ENCODE results near the gene GUCY1A2.
"Not testable (repeated sequence)": the region's sequence is repeated elsewhere in the genome, so short reads cannot be mapped to it uniquely, and the experiment has no call there.

Gene GUCY1A2

DNA sequence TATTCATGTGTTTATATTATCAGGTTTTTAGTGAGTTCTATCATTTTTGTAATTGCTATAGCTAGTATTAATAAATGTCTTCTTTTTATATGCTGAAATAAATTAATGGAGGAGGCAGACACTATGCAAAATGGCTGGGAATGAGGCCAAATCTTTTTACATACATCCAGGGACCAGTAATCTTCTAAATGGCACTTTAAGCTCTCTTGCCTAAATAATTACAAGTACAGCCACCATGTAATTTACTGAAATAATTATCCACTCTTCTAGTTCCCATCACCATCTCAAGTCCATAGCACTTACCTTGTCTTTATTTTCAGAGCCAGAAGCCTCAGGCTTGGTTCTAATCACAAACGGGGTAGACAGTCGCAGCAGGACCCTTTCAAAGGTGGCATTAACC lies 79.1 kb downstream of the GUCY1A2 start:
- DNase-seq: peak in 1 of 2 experiments; percentile 26

DNA sequence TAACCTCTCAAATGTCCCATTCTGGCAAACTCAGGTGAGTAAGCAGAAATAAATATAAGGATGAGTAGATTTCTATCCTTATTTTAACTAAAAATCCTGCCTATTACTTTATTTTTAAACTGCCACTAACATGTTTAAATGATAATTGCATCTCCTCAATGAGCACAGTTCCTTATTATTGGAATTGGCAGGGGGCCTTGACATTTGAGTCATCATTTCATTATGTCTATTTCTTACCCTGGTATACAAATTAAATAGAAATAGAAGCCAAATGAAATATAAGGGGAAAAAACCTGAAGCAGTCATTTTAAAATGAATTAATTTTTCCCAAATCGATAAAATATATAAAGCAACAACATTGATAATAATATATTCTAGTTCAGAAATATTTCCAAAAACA lies 81.2 kb downstream of the GUCY1A2 start:
- no peak for DNase-seq

DNA sequence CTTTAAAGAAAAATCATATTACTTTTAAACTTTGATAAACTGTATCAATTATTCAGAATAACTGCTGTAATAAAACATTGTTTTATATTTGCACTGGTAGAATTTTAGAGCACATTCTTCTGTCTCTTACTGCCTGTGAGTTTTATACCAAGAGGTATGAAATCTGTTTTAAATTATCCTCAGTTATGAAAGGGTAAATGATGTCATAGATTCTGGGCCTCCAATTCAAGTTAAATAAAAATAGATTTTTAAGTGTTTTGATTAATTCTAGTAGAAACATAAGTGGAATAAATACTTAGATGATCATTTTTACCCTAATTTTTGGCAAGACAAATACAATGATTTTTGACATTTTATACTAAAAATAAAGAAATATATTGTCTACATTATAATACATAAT lies 93.0 kb downstream of the GUCY1A2 start:
- DNase-seq: no peak

DNA sequence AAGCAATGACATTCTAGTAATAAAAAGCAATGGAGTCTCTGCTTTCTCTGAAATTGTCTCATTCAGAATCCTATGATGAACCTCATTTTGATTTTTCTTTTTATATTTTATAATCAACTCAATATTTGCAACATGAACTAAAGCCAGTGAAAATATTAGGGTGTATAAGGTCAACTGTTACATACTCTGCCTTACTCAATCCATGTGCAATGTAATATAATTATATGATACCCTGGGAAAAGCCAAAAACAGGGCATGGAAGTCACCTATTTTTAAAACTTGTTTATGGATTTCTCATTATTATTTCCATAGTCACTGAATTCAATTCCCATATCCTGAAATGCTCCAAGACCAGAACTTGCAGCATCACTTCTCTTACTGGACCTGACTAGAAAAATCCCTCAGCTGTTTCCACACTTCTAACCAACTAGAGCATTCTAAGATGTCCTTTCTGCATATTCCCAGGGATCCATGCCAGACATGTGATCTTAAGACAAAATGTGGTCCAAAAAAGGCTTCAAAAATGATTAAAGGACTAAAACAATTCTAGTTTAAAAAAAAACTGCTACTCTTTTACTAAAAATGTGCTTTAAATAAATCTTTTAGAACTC lies 97.3 kb downstream of the GUCY1A2 start:
- no peak for DNase-seq

DNA sequence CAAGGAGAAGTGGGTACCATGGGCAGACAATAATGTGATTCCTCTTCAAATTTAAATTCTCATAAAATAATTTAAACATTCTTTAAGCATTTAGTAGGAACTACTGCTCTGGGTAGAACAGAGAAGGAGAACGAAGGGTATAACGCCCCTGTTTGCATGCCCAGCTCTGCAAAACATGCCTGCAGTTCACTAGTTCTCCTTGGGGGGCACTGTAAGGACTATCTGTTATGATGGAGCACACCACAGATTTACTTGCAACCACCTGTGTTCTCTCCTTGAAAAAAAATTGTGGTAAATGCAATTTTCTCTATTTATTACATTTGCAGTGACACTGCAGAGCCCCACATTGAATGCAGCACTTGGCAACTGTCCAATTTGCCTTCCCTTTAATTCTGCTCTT lies 100.3 kb downstream of the GUCY1A2 start:
- peak in 1 of 2 experiments; percentile 60 for DNase-seq

DNA sequence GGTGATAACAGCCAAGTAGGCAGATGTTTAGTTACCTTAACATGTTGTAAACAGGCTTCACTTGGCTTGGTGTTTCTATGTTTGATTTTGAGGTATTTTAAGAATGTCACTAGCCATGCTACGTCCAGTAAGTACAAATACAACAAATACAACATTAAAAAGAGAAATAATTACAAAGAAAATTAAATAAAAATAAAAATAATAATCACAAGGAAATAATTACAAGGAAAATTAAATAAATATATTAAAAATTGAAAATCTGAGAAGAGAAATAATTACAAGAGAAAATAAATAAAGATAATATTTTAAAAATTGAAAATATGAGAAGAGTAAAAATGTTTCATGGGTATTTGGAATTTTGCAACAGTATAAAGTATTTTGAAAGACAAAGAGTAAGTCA lies 103.9 kb downstream of the GUCY1A2 start:
- no peak for DNase-seq

DNA sequence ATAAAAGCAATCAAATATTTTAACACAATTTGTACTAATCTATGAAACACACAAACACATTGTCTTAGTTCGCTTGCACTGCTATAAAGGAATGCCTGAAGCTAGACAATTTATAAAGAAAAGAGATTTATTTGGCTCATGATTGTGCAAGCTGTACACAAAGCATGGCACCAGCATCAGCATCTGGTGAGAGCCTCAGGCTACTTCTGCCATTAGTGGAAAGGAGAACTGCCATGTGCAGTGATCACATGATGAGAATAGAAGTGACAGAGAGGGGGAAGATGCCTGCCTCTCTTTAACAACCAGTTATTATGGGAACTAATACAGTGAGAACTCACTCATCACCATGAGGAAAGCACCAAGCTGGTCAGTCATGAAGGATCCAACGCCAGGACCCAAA lies 105.1 kb downstream of the GUCY1A2 start:
- no peak for DNase-seq

DNA sequence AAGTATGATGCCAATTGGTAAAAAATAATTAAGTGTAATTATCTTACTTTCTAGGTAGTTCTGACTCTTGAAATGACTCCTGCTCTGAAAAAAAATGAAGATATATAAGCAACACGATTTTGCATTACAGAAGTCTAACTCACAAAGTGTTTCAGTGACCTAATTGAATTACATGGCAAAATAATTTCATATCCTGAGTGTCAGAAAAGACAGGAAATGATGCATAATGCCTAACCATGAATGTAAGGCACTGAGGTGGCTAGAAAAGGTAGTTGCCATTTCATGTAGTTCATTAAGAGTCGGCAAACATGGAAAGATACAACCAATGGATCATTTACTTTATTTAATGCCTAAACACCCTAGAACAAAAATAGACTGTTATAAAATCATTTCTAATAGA lies 113.5 kb downstream of the GUCY1A2 start:
- DNase-seq: no peak

DNA sequence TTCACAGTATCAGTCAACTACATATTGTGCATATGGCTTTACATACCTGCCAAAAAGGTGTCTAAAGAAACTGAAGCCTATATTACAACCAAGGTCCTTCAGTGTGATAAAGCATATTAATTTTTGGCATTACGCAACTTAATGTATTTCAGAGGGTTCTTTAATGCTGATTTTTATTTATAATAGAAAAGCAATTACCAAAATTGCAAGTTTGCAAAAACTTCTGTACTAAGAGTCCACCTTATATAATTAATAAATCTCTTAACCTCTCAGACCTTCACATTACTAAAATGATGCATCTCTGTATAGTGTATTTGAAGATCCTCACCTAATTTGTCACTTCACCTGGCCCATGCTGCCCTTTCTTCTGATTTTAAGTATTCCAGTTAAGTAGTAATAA lies 128.6 kb downstream of the GUCY1A2 start:
- no peak for DNase-seq

DNA sequence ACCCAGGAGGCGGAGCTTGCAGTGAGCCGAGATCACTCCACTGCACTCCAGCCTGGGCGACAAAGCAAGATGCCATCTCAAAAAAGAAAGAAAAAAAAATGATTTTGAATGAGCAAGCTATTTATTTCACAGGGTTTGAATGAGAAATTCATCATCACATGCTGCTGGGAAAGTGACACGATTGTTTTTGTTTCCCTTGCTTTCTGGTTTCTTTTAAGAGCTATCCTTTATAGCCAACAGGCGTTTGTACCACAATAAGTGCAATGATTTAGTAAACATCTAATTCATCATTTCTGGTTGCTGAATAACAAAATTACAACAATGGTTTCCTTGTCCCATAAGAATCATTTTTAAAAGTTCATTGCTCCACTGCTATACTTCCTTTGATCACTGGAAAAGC lies 129.9 kb downstream of the GUCY1A2 start:
- no peak for DNase-seq

DNA sequence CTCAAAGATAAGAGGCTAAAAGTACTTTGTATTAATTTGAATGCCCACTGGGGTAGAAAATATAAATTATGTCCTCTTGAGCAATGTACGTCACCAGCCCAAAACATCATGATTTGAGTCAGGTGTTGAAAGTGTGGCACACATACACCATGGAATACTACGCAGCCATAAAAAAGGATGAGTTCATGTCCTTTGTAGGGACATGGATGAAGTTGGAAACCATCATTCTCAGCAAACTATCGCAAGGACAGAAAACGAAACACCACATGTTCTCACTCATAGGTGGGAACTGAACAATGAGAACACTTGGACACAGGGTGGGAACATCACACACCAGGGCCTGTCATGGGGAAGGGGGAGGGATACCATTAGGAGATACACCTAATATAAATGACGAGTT lies 134.6 kb downstream of the GUCY1A2 start:
- DNase-seq: not testable (repeated sequence)

DNA sequence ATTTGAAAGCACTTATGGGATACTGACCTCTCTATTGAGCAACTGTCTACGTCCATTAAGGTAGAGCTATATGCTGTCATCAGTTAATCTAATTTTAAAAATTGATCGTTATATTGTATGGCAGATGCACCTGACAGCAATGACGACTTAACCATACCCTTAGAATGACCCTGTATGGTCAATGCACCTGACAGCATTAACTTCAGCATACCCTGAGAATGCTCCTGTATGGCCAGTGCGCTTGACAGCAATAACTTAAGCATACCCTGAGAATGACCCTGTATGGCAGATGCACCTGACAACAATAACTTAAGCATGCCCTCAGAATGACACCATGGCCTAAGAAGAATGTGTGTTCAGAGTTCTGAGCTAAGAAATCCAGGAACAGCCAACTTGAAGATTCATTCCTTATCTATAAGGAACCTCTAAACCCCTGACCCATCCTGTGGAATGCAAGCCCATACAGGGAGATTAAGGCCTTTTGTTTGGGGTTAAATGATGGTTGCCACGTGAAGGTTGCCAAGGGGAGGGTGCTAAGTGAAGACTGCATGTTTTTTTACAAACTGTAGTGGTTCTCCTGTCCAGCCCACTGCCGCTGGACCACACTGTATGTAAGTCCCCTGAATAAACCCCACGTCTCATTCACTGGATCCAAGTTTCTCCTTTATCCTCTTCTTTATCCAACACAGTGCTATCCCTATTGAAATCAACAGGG lies 138.3 kb downstream of the GUCY1A2 start:
- no peak for DNase-seq

DNA sequence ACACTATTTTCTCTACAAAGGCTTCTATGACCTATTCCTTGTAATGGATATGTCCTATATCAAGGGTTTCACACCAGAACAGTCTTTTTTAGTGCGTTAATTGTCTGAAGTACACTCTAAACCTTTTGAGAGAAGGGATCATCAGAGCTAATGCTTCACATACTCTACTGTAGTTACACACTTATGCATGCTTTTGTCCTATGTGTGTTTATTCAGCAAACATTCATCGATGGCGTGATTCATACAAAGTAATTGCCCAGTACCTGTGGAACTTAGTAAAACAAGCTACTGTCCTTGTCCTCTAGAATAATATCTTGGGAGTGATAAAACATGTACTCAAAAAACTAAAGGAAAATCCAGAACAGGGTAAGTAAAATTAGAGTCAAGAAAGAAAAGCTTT lies 139.2 kb downstream of the GUCY1A2 start:
- no peak for DNase-seq

DNA sequence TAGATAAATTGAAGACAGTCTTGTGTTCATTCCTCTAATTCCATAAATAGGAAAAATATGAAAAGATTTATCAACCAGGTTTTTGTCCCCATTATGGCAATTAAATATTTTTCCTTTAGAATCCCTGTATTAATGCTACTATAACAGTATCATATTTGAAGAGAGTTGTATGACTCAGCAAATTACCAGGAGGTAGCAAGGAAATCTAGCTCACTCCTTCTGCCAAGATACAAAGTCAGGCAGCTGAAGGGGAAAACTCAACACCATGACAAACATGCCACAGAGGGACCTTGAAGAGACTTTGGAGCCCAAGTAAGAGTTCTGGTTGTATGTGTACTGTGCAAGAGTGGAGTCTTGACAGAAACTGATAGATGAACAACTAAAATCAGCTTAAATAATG lies 143.3 kb downstream of the GUCY1A2 start:
- no peak for DNase-seq

DNA sequence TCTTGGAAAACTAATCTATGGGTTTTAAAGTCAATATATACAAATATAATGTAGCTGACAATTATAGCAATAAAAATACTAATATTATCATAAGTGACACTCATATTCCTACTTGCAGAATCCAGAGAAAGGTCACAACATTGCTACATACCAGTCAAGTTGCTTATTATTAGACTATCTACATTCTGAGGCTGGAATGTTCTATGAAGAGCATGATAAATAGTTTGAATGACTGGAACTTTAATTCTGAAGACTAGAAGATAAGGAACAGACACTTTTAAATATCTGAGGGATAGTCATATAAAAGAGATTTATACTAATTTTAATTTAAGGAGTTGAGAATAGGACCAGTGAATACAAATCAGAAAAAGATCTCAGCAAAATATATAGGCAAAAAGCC lies 146.0 kb downstream of the GUCY1A2 start:
- DNase-seq: no peak

DNA sequence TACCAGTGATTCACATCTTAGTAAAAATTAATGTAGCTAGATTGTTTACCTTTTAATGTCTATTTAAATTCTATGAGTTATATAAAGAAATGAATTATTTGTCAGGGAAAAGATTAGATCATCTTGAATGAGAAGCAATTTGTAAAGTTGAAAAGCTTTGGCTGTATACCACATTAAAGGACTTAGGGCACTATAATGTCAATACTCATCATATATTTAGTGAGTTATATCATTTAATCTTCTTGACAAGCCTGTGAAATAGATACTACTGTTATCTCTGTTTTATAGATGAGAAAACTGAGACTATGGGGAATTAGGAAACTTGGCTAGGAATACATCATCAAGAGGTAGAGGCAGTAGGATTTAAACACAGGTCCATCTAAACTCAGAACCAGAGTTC lies 160.1 kb downstream of the GUCY1A2 start:
- DNase-seq: no peak

DNA sequence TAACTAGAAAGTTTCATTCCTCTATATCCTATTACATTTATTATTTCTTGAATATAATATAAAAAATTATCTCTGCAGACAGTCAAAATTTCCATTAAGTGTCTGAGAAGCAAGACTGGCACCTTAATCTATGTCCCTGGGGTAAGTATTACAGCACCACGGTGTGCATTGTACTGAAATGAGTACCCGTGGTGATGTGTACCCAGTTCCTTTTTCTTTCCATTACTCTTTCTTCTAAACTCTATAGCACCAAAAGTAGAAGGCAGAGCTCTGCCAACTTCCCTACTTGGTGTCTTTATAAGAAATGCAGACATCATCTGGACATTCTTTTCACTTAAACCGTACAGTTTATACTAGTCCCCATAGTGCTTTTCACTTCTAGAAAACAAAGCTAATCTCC lies 161.7 kb downstream of the GUCY1A2 start:
- DNase-seq: no peak

DNA sequence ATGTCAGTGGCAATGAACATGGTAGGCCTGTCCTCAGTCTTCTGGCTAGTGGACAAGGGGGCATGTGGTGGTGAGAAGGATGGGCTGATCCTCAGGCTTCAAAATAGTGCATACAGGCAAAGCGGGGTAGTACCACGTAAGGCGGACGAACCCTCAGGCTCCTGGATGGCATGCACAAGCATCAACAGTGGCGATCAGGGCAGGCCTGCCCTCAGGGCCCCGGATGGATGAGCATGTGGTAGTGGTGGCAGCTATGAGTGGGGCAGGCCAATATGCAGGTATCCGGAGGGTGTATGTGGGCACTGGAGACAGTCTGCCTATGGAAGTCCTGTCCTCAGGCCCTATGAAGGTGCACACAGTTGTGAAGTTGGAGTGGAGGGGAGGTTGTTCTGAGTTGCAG lies 163.8 kb downstream of the GUCY1A2 start:
- no peak for DNase-seq

DNA sequence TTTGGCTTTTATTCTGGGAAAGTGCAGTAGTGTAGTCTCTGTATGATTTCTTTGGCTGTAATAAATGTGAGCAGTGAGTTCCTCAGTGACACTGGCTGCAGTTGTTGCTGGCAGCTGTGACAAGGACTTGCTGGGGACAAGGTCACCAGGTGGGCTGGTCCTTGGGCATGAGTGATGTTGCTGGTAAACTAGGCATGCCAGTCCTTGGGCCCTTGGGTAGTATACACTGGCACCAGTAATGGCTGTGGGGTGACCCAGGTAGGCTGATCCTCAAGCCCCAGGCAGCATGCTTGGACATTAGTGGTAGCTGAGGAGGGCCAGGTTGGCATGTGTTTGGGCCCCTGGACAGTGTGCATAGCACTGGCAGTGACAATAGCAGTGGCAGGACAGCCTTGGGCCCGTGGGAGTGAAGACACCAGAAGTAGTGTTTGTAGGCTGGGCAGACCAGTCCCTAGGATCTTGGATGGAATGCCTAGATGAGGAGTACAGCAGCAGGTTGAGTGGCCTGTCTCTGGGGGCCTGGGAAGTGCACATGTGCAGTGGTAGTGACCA lies 164.3 kb downstream of the GUCY1A2 start:
- no peak for DNase-seq

DNA sequence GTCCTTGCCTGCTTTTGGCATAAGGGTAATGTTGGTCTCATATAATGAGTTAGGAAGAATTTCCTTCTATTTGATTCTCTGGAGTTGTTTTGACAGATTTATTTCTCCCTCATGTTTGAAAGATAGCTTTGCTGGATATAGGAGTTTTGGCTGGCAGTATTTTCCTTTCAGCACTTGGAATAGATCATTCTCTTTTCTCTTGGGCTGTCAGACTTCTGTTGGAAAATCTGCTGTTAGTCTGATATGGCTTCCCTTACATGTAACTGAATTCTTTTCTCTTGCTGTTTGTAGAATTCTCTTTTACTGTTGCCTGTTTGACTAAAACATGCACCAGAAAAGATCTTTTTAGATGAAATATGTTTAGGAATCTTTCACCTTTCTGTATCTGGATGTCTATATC lies 165.5 kb downstream of the GUCY1A2 start:
- no peak for DNase-seq

DNA sequence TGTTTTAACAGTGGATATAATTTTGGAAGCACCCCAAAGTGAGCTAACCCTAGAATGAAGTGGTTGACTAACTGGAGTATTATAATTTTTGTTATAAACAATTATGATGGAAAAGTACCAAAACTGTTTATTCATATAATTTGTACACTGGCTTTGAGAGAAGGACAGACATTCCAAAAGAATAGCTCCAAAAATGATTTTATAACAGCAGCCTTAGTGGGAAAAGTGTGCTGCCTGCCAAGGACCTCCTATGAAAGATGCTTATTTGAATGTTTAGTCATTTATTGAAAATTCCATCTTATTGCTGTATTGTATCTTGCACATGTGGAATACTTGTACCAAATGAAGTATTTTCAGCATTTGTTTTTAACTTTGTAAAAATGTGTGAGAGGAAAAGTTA lies 169.8 kb downstream of the GUCY1A2 start:
- DNase-seq: no peak

DNA sequence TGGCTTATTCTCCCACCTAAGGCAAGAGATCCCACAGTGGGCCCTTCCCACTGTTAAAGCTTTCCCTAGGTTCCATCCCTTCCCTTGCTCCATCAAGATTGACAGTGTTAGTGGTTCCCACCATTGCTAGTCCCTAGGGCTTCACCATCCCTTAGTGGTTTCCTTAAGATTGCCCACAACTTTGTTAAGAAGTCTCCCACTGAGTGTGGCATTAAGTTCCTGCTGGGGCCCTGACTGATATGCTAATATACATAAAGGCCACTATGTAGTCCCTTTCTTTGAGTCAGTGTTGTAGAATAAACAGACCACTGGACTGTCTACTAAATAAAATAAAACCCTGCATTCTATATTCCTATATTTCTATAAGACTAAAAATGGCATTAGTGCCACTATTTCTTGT lies 176.1 kb downstream of the GUCY1A2 start:
- DNase-seq: no peak

DNA sequence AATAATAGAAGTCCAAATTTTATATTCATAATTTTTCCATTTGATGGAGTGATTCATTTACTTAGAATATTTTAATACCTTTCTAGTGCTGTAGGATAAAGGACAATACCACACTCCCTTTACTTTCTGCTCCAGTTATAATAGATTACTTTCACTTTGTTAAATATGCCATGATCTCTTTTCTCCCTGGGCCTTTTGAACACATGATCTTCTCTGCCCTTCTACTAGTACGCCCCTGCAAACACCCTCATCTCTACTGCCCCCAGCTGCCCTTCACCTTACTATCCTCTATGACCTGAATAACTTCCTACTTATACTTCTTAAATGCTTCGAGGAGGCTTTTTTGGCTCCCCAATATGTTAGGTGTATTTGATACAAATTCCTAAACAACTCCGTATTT lies 177.3 kb downstream of the GUCY1A2 start:
- no peak for DNase-seq

DNA sequence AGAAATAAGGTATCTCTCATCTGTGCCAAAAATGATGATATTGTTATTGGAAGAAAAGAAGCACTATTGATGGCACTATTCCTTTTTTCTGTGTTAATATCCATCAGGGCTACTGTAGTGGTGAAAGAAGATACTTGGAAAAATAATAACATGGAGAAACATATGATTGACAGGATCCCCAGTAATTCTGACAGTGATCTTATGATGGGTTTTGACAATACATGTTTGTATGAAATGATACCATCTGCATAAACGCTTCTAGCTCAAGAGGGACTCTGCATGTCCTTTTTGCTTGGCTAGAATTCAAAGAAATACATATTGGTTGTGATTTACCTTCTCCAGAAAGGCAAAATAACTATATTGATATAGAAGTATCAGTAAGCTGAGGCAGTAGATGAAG lies 178.1 kb downstream of the GUCY1A2 start:
- DNase-seq: no peak

DNA sequence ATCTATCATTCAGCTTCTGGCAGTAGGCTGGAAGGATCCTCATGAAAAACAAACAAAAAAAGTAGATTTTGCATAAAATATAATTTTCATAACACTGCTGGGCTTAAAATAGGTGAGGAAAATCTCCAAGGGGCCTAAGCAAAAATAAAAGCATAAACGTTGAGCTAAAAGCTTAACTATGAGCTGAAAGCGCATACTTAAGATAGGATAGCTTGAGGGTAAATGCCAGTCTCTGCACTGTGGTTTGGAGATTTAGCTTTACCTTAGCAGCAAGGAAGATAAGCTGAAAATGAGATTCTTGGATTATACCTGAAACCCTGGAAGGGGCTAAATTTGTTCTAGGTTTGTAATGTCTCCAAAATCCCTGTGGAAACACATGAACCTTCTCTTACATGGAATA lies 183.7 kb downstream of the GUCY1A2 start:
- DNase-seq: peak in 1 of 2 experiments; percentile 25

All from NCI-H526 (cell line).